ENCODE measurements around the gene RBL2. TPM values are rescaled to one million over a fixed set of nuclear protein-coding genes. Genes with fewer than 3 reads are reported as not detected.
"Not testable (repeated sequence)": the region's sequence is repeated elsewhere in the genome, so short reads cannot be mapped to it uniquely, and the experiment has no call there.

The RBL2 gene
- total RNA-seq, 1 experiment from 2014 or later = 14.2 TPM

DNA sequence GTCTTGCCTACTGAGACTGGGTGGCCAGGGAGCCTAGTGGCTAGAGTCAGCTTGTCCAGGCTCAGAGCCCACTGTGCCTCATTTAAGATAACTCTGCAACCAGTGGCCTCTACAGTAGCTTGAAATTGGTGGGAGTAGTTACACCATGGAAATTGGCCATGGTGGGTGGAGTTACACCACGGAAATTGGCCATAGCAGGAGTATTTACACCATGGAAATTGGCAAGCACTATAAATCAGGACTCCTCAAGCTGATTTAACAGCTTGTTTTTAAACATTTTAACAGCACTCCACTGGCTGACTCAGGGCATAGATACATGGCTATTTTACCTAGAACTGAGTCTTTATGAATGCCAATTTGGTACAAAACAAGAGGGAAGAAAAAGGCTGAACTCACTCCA is 96.5 kb downstream of the RBL2 start:
- TF ChIP-seq, protein P1, sequence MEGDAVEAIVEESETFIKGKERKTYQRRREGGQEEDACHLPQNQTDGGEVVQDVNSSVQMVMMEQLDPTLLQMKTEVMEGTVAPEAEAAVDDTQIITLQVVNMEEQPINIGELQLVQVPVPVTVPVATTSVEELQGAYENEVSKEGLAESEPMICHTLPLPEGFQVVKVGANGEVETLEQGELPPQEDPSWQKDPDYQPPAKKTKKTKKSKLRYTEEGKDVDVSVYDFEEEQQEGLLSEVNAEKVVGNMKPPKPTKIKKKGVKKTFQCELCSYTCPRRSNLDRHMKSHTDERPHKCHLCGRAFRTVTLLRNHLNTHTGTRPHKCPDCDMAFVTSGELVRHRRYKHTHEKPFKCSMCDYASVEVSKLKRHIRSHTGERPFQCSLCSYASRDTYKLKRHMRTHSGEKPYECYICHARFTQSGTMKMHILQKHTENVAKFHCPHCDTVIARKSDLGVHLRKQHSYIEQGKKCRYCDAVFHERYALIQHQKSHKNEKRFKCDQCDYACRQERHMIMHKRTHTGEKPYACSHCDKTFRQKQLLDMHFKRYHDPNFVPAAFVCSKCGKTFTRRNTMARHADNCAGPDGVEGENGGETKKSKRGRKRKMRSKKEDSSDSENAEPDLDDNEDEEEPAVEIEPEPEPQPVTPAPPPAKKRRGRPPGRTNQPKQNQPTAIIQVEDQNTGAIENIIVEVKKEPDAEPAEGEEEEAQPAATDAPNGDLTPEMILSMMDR (conservative IDR thresholded peaks at IDR 0.05; ENCODE audit: low read depth, low read length) = no peak
- TF ChIP-seq EZH2 (IDR thresholded peaks at IDR 0.05; ENCODE audit: low read length, unreplicated experiment) = no peak
- TF ChIP-seq EZH2phosphoT487 (IDR thresholded peaks at IDR 0.05; ENCODE audit: borderline replicate concordance, low read length) = no peak
- H3K27ac ChIP-seq (ENCODE audit: low read length) = no peak overlapping the region
- no peaks in the 10 kb centered on the region for H3F3A ChIP-seq (ENCODE audit: low read length, unreplicated experiment)
- intact Hi-C loops (cut with micrococcal nuclease) = no loop called here
- H3K36me3 ChIP-seq (ENCODE audit: low read depth, low read length) = no peaks in the 10 kb centered on the region
- no peak overlapping the region for H2AFZ ChIP-seq (ENCODE audit: low read length)
- H3K4me1 ChIP-seq (ENCODE audit: insufficient read depth, low read length) = no peaks in the 10 kb centered on the region
- no peak overlapping the region for H3K4me2 ChIP-seq (ENCODE audit: low read length)
- H4K20me1 ChIP-seq (ENCODE audit: low read length) = no peaks in the 10 kb centered on the region
- no peaks in the 10 kb centered on the region for H3K79me2 ChIP-seq (ENCODE audit: low read length)
- no TSS peak for BruUV-seq (replicated peaks)
- DNase-seq (no peak), ATAC-seq (no peak)
- no peaks in the 10 kb centered on the region for H3K9me2 ChIP-seq (replicated peaks; ENCODE audit: low read length)
- no peak overlapping the region for H3K9ac ChIP-seq (ENCODE audit: low read length)
- H3K4me3 ChIP-seq (ENCODE audit: low read length) = no peak overlapping the region
- H3K27me3 ChIP-seq (ENCODE audit: low read length) = no peaks in the 10 kb centered on the region
- ChIA-PET CTCF (interaction anchor here (0.6 kb wide), 1 partner anchor 21 kb away, joined by 3 read pairs; no protein-coding TSS in a partner anchor), POLR2A (ENCODE audit: unreplicated experiment) (no interaction called here)
- H3K9me3 ChIP-seq (ENCODE audit: low read length) = no peaks in the 10 kb centered on the region

GRCh38 chr16:53534206-53534605 is 99.9 kb downstream of the RBL2 start:
- H3K79me2 ChIP-seq (ENCODE audit: low read length) = no peaks in the 10 kb centered on the region
- H3K36me3 ChIP-seq (ENCODE audit: low read depth, low read length) = no peaks in the 10 kb centered on the region
- H3K27ac ChIP-seq (ENCODE audit: low read length) = no peak overlapping the region
- TF ChIP-seq EZH2 (IDR thresholded peaks at IDR 0.05; ENCODE audit: low read length, unreplicated experiment) (no peak), EZH2phosphoT487 (IDR thresholded peaks at IDR 0.05; ENCODE audit: borderline replicate concordance, low read length) (no peak)
- TF ChIP-seq, protein P1 (conservative IDR thresholded peaks at IDR 0.05; ENCODE audit: low read depth, low read length) = no peak
- ChIA-PET POLR2A (ENCODE audit: unreplicated experiment) (no interaction called here), CTCF (no interaction called here)
- no TSS peak for BruUV-seq (replicated peaks)
- no peak overlapping the region for H3K4me2 ChIP-seq (ENCODE audit: low read length)
- ATAC-seq (no peak), DNase-seq (no peak)
- intact Hi-C loops (cut with micrococcal nuclease) = no loop called here
- H2AFZ ChIP-seq (ENCODE audit: low read length) = no peak overlapping the region
- no peak overlapping the region for H3K9ac ChIP-seq (ENCODE audit: low read length)
- no peaks in the 10 kb centered on the region for H3F3A ChIP-seq (ENCODE audit: low read length, unreplicated experiment)
- H3K9me2 ChIP-seq (replicated peaks; ENCODE audit: low read length) = no peaks in the 10 kb centered on the region
- no peaks in the 10 kb centered on the region for H3K9me3 ChIP-seq (ENCODE audit: low read length)
- H3K4me3 ChIP-seq (ENCODE audit: low read length) = no peak overlapping the region
- no peaks in the 10 kb centered on the region for H4K20me1 ChIP-seq (ENCODE audit: low read length)
- H3K4me1 ChIP-seq (ENCODE audit: insufficient read depth, low read length) = no peaks in the 10 kb centered on the region
- no peaks in the 10 kb centered on the region for H3K27me3 ChIP-seq (ENCODE audit: low read length)

GRCh38 chr16:53537626-53538025 is 103.4 kb downstream of the RBL2 start:
- no peaks in the 10 kb centered on the region for H4K20me1 ChIP-seq (ENCODE audit: low read length)
- H3K9me2 ChIP-seq (replicated peaks; ENCODE audit: low read length) = no peaks in the 10 kb centered on the region
- H3F3A ChIP-seq (ENCODE audit: low read length, unreplicated experiment) = no peaks in the 10 kb centered on the region
- no peak overlapping the region for H3K4me3 ChIP-seq (ENCODE audit: low read length)
- ChIA-PET CTCF (no interaction called here), POLR2A (ENCODE audit: unreplicated experiment) (interaction anchor here (0.6 kb wide), 1 partner anchor 1438 kb away, joined by 4 read pairs; no protein-coding TSS in a partner anchor)
- H3K36me3 ChIP-seq (ENCODE audit: low read depth, low read length) = no peaks in the 10 kb centered on the region
- H3K4me2 ChIP-seq (ENCODE audit: low read length) = no peak overlapping the region
- intact Hi-C loops (cut with micrococcal nuclease) = no loop called here
- no peak overlapping the region for H2AFZ ChIP-seq (ENCODE audit: low read length)
- no peak overlapping the region for H3K27ac ChIP-seq (ENCODE audit: low read length)
- H3K79me2 ChIP-seq (ENCODE audit: low read length) = no peaks in the 10 kb centered on the region
- H3K9ac ChIP-seq (ENCODE audit: low read length) = no peak overlapping the region
- H3K9me3 ChIP-seq (ENCODE audit: low read length) = no peaks in the 10 kb centered on the region
- H3K4me1 ChIP-seq (ENCODE audit: insufficient read depth, low read length) = no peaks in the 10 kb centered on the region
- DNase-seq = no peak
- H3K27me3 ChIP-seq (ENCODE audit: low read length) = no peaks in the 10 kb centered on the region
- TF ChIP-seq EZH2 (IDR thresholded peaks at IDR 0.05; ENCODE audit: low read length, unreplicated experiment) (no peak), EZH2phosphoT487 (IDR thresholded peaks at IDR 0.05; ENCODE audit: borderline replicate concordance, low read length) (no peak)
- TF ChIP-seq, protein P1 (conservative IDR thresholded peaks at IDR 0.05; ENCODE audit: low read depth, low read length) = no peak
- BruUV-seq (replicated peaks) = no TSS peak
- no peak for ATAC-seq

DNA sequence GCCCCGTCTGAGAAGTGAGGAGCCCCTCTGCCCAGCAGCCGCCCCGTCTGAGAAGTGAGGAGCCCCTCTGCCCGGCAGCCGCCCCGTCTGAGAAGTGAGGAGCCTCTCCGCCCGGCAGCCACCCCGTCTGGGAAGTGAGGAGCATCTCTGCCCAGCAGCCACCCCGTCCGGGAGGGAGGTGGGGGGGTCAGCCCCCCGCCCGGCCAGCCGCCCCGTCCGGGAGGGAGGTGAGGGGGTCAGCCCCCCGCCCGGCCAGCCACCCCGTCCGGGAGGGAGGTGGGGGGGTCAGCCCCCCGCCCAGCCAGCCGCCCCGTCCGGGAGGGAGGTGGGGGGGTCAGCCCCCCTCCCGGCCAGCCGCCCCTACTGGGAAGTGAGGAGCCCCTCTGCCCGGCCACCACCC is 105.1 kb downstream of the RBL2 start:
- H4K20me1 ChIP-seq (ENCODE audit: low read length); H3K27me3 ChIP-seq (ENCODE audit: low read length); POLR2A ChIA-PET (ENCODE audit: unreplicated experiment); intact Hi-C loops (cut with micrococcal nuclease); H3K36me3 ChIP-seq (ENCODE audit: low read depth, low read length); H3K9me3 ChIP-seq (ENCODE audit: low read length); H3K9me2 ChIP-seq (replicated peaks; ENCODE audit: low read length); CTCF ChIA-PET; ATAC-seq; H3K27ac ChIP-seq (ENCODE audit: low read length); H3F3A ChIP-seq (ENCODE audit: low read length, unreplicated experiment); H3K4me2 ChIP-seq (ENCODE audit: low read length); H3K9ac ChIP-seq (ENCODE audit: low read length); H3K79me2 ChIP-seq (ENCODE audit: low read length); H2AFZ ChIP-seq (ENCODE audit: low read length); DNase-seq; H3K4me3 ChIP-seq (ENCODE audit: low read length); H3K4me1 ChIP-seq (ENCODE audit: insufficient read depth, low read length); BruUV-seq (replicated peaks): not testable (repeated sequence)
